ENCODE results near the gene SAA4.

- TF ChIP-seq TSHZ2 (CRISPR knock-in tag; IDR thresholded peaks at IDR 0.05) (no peak), CSRNP3 (CRISPR knock-in tag; IDR thresholded peaks at IDR 0.05) (no peak), TCF4 (CRISPR knock-in tag; IDR thresholded peaks at IDR 0.05; ENCODE audit: borderline replicate concordance) (no peak), CREB5 (CRISPR knock-in tag; IDR thresholded peaks at IDR 0.05; ENCODE audit: low read depth) (no peak), ARNTL (CRISPR knock-in tag; IDR thresholded peaks at IDR 0.05; ENCODE audit: borderline replicate concordance, low read depth) (no peak), CSDC2 (CRISPR knock-in tag; IDR thresholded peaks at IDR 0.05) (no peak), ZC3H10 (CRISPR knock-in tag; IDR thresholded peaks at IDR 0.05) (no peak), ZFP30 (CRISPR knock-in tag; IDR thresholded peaks at IDR 0.05) (no peak)
Observed at GRCh38 chr11:18223591-18224387, 12.8 kb downstream of the SAA4 start.
